Psoas muscle (tissue), 8 donors: Measurements from ENCODE around the gene TMEM106C. TPM values are rescaled to one million over a fixed set of nuclear protein-coding genes. Genes with fewer than 3 reads are reported as not detected.

Source experiments
- ATAC-seq, 4 donors: fragments of 200-7000 bp; cut with Tn5 transposase; one replicate each; pipeline ENCODE4 v1.9.1; 2020; ENCODE audit warnings: moderate library complexity in 3 of 4, mild to moderate bottlenecking in 2 of 4
- DNase-seq, 2 donors: peaks; one replicate each; pipeline ENCODE4 v3.0.0-alpha.2; 2020
- H3K27ac ChIP-seq: fragments of 200-600 bp; one replicate; pipeline ENCODE4 v1.8.0; 2022
- H3K27me3 ChIP-seq, 3 donors: fragments of 200-600 bp in 1 of 3; one replicate each; pipeline versions ENCODE4 v1.6.1 to v1.8.0; 2013 to 2022; ENCODE audit warnings: low read length in 2 of 3, mild to moderate bottlenecking in 2 of 3, moderate library complexity in 1 of 3; ENCODE audit not compliant: insufficient read depth in 3 of 3
- H3K36me3 ChIP-seq, 2 donors: fragments of 200-600 bp in 1 of 2; one replicate each; pipeline versions ENCODE4 v1.6.1 to v1.8.0; 2013 to 2022; ENCODE audit warnings: low read depth in 1 of 2, mild to moderate bottlenecking in 1 of 2, moderate library complexity in 1 of 2; ENCODE audit not compliant: insufficient read depth in 1 of 2
- H3K4me1 ChIP-seq: fragments of 200-600 bp; one replicate; pipeline ENCODE4 v1.8.0; 2022
- H3K4me3 ChIP-seq: fragments of 200-600 bp; one replicate; pipeline ENCODE4 v1.8.0; 2022; ENCODE audit warnings: mild to moderate bottlenecking
- H3K9me3 ChIP-seq: fragments of 200-600 bp; one replicate; pipeline ENCODE4 v1.8.0; 2022
- WGBS, 3 donors: extraction: QIAGEN DNeasy Blood & Tissue Kit; methylation state at CpG; one replicate each; pipeline versions ENCODE4 v1.1.6 to v1.1.7; 2013; 5-methylcytosine and 5-hydroxymethylcytosine counted together
- intact Hi-C, 2 donors: fragments of 100-400 bp; cut with DNase I; formaldehyde crosslinking; loops; one replicate each; pipeline versions ENCODE4 v1.11.0 to v1.14.2; 2022
- polyA plus RNA-seq, 3 donors: library from polyadenylated mRNA; stranded (reverse); fragments of 200-250 nt; gene quantifications; one replicate each; pipeline ENCODE4 v1.2.3, GENCODE V29; 2013
- total RNA-seq, 4 donors: library from RNA; stranded (reverse); fragmentation: NEBNext Ultra II Directional in 2 of 4; extraction: Animal tissue kit (Norgen Biotek cat#: 25700) in 2 of 4; gene quantifications; one replicate each; pipeline versions ENCODE4 v1.2.1 to v1.2.4, GENCODE V29; 2021 to 2023
- TF ChIP-seq, protein P1 (sequence below): fragments of 200-600 bp; IDR thresholded peaks from one replicate; pipeline ENCODE4 v1.8.0; 2022; ENCODE audit warnings: antibody characterized with exemption
- donor health status: healthy with polysubstance abuse.
- donor health status: DM: no; HTN: no; CAD: no; lungs with moderate emphysema.
- donor health status: Bipolar disorder and iron deficiency.
- donor health status: healthy.
- donor health status: DM: yes; HTN: yes; CAD: no.
- donor health status: DM: no; HTN: no; CAD: no.
- donor health status: DM: no; HTN: no; CAD: no.
- donor health status: DM: yes; HTN: yes; CAD: no.

The TMEM106C gene
- total and polyA plus RNA-seq, 7 donors, result 7.7 to 33.4 (median 14.7) TPM

GRCh38 chr12:47979686-47980085, 16.3 kb downstream of the TMEM106C start:
- 89 to 93% (median 90%) methylated on average over 11 of the region's 11 CpGs for WGBS, 3 donors
- intact Hi-C loops, result loop anchor here in 1 of 2 donors (2.0 kb wide), 1 partner anchor 31 kb away; no protein-coding TSS in a partner anchor

GRCh38 chr12:47980197-47980596, 16.8 kb downstream of the TMEM106C start:
- WGBS, 3 donors, result 85 to 94% (median 89%) methylated on average over 7 of the region's 7 CpGs
- no peaks in the 10 kb centered on the region for H3K27me3 ChIP-seq

More at GRCh38 chr12:47979686-47980085, 16.3 kb downstream of the TMEM106C start:
- ATAC-seq, result no peak
- H3K9me3 ChIP-seq, result no peaks in the 10 kb centered on the region
- H3K4me1 ChIP-seq, result no peaks in the 10 kb centered on the region
- no peak overlapping the region for H3K27ac ChIP-seq
- H3K4me3 ChIP-seq, result no peak overlapping the region
- DNase-seq, result peak in 1 of 2 donors; percentile 42
- TF ChIP-seq, protein P1, sequence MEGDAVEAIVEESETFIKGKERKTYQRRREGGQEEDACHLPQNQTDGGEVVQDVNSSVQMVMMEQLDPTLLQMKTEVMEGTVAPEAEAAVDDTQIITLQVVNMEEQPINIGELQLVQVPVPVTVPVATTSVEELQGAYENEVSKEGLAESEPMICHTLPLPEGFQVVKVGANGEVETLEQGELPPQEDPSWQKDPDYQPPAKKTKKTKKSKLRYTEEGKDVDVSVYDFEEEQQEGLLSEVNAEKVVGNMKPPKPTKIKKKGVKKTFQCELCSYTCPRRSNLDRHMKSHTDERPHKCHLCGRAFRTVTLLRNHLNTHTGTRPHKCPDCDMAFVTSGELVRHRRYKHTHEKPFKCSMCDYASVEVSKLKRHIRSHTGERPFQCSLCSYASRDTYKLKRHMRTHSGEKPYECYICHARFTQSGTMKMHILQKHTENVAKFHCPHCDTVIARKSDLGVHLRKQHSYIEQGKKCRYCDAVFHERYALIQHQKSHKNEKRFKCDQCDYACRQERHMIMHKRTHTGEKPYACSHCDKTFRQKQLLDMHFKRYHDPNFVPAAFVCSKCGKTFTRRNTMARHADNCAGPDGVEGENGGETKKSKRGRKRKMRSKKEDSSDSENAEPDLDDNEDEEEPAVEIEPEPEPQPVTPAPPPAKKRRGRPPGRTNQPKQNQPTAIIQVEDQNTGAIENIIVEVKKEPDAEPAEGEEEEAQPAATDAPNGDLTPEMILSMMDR, result no peak
- H3K36me3 ChIP-seq, result no peaks in the 10 kb centered on the region
- no peaks in the 10 kb centered on the region for H3K27me3 ChIP-seq

GRCh38 chr12:47980779-47981495, 17.5 kb downstream of the TMEM106C start:
- WGBS, 3 donors, result 80 to 88% (median 84%) methylated on average over 16 to 17 of the region's 17 CpGs
- H3K27me3 ChIP-seq, result no peaks in the 10 kb centered on the region
- H3K4me1 ChIP-seq, result no peaks in the 10 kb centered on the region
- intact Hi-C loops, result no loop called here
- H3K9me3 ChIP-seq, result no peaks in the 10 kb centered on the region
- H3K36me3 ChIP-seq, result no peaks in the 10 kb centered on the region
- TF ChIP-seq, protein P1, result no peak
- DNase-seq (no peak), ATAC-seq (no peak)
- no peak overlapping the region for H3K4me3 ChIP-seq
- H3K27ac ChIP-seq, result no peak overlapping the region

More at GRCh38 chr12:47980197-47980596, 16.8 kb downstream of the TMEM106C start:
- Histone ChIP-seq H3K4me3 (no peak overlapping the region), H3K4me1 (no peaks in the 10 kb centered on the region), H3K36me3 (no peaks in the 10 kb centered on the region), H3K9me3 (no peaks in the 10 kb centered on the region), H3K27ac (no peak overlapping the region)
- intact Hi-C loops, result no loop called here
- ATAC-seq, result no peak
- TF ChIP-seq, protein P1, result no peak
- no peak for DNase-seq

GRCh38 chr12:47981496-47982260, 18.3 kb downstream of the TMEM106C start:
- Histone ChIP-seq H3K4me3 (no peak overlapping the region), H3K27ac (no peak overlapping the region), H3K9me3 (no peaks in the 10 kb centered on the region), H3K4me1 (no peaks in the 10 kb centered on the region), H3K27me3 (no peaks in the 10 kb centered on the region), H3K36me3 (no peaks in the 10 kb centered on the region)
- DNase-seq (peak in 1 of 2 donors; percentile 39), ATAC-seq (no peak)
- intact Hi-C loops, result no loop called here
- WGBS, 3 donors, result 80 to 84% (median 84%) methylated on average over 17 to 20 of the region's 20 CpGs
- TF ChIP-seq, protein P1, result no peak
